Eye (tissue), 1 donor: ENCODE measurements around the gene GRB10.
A peak's percentile ranks its signal among the peaks of the same experiment; 100 is the strongest.
"Not testable (repeated sequence)": the region's sequence is repeated elsewhere in the genome, so short reads cannot be mapped to it uniquely, and the experiment has no call there.

Experiments
- DNase-seq: peaks from one replicate; pipeline ENCODE4 v3.0.0-alpha.2; 2015

The GRB10 gene

GRCh38 chr7:50742401-50742800 lies 40.3 kb downstream of the GRB10 start:
- DNase-seq, result no peak

- no peak for DNase-seq
Observed at GRCh38 chr7:50739744-50740435, 42.8 kb downstream of the GRB10 start.

GRCh38 chr7:50738932-50739331 lies 43.8 kb downstream of the GRB10 start:
- DNase-seq, result no peak

GRCh38 chr7:50735836-50736235 lies 46.9 kb downstream of the GRB10 start:
- not testable (repeated sequence) for DNase-seq

GRCh38 chr7:50735333-50735732 lies 47.4 kb downstream of the GRB10 start:
- DNase-seq, result no peak

GRCh38 chr7:50734246-50734645 lies 48.5 kb downstream of the GRB10 start:
- no peak for DNase-seq

GRCh38 chr7:50733552-50733951 lies 49.1 kb downstream of the GRB10 start:
- no peak for DNase-seq

GRCh38 chr7:50731703-50732582 lies 50.8 kb downstream of the GRB10 start:
- DNase-seq, result no peak

- DNase-seq, result peak; percentile 41
Observed at GRCh38 chr7:50730446-50731400, 52.0 kb downstream of the GRB10 start.

GRCh38 chr7:50729962-50730361 lies 52.7 kb downstream of the GRB10 start:
- DNase-seq, result no peak

- DNase-seq, result no peak
Observed at GRCh38 chr7:50728184-50728583, 54.5 kb downstream of the GRB10 start.

GRCh38 chr7:50727711-50728110 lies 55.0 kb downstream of the GRB10 start:
- no peak for DNase-seq

GRCh38 chr7:50727072-50727471 lies 55.6 kb downstream of the GRB10 start:
- DNase-seq, result no peak

- no peak for DNase-seq
Observed at GRCh38 chr7:50725774-50726173, 56.9 kb downstream of the GRB10 start.

- DNase-seq, result no peak
Observed at GRCh38 chr7:50724526-50725520, 57.9 kb downstream of the GRB10 start.

- DNase-seq, result no peak
Observed at GRCh38 chr7:50723888-50724287, 58.8 kb downstream of the GRB10 start.

GRCh38 chr7:50723173-50723572 lies 59.5 kb downstream of the GRB10 start:
- DNase-seq, result no peak

GRCh38 chr7:50721661-50722259 lies 60.9 kb downstream of the GRB10 start:
- no peak for DNase-seq

GRCh38 chr7:50721160-50721559 lies 61.5 kb downstream of the GRB10 start:
- DNase-seq, result no peak

- DNase-seq, result no peak
Observed at GRCh38 chr7:50720295-50720694, 62.4 kb downstream of the GRB10 start.

- no peak for DNase-seq
Observed at GRCh38 chr7:50718876-50719275, 63.8 kb downstream of the GRB10 start.
